ENCODE data around the gene RRP1B. TPM values are rescaled to one million over a fixed set of nuclear protein-coding genes. Genes with fewer than 3 reads are reported as not detected.
"Not testable (repeated sequence)": the region's sequence is repeated elsewhere in the genome, so short reads cannot be mapped to it uniquely, and the experiment has no call there.

RRP1B gene
- total and polyA plus RNA-seq, 11 donors: 3.6 to 16.1 (median 9.5) TPM

- H3K36me3 ChIP-seq: peaks cover 0 to 69% (median 51%) of the 10 kb centered on the region in 9 donors
- no peaks in the 10 kb centered on the region for H3K27me3 ChIP-seq
- no peak for ATAC-seq
- peaks cover 0 to under 1% (median 0%) of the 10 kb centered on the region in 12 donors for H3K4me1 ChIP-seq
- H3K27ac ChIP-seq: no peak overlapping the region
- no peak for DNase-seq
- no peak for TF ChIP-seq POLR2A (IDR thresholded peaks at IDR 0.05)
- TF ChIP-seq, protein P1, sequence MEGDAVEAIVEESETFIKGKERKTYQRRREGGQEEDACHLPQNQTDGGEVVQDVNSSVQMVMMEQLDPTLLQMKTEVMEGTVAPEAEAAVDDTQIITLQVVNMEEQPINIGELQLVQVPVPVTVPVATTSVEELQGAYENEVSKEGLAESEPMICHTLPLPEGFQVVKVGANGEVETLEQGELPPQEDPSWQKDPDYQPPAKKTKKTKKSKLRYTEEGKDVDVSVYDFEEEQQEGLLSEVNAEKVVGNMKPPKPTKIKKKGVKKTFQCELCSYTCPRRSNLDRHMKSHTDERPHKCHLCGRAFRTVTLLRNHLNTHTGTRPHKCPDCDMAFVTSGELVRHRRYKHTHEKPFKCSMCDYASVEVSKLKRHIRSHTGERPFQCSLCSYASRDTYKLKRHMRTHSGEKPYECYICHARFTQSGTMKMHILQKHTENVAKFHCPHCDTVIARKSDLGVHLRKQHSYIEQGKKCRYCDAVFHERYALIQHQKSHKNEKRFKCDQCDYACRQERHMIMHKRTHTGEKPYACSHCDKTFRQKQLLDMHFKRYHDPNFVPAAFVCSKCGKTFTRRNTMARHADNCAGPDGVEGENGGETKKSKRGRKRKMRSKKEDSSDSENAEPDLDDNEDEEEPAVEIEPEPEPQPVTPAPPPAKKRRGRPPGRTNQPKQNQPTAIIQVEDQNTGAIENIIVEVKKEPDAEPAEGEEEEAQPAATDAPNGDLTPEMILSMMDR (IDR thresholded peaks at IDR 0.05): no peak
- H3K4me3 ChIP-seq: no peak overlapping the region
- WGBS, 4 donors: 90 to 94% (median 92%) methylated on average over 20 of the region's 20 CpGs
- intact Hi-C loops (cut with DNase I): loop anchor here in 2 of 10 donors (10.0 kb wide), 2 partner anchors 55 to 105 kb away; partner anchors contain the start of gene CSTB (in 1 of the 2)
- peaks cover 0 to 7% (median 0%) of the 10 kb centered on the region in 12 donors for H3K9me3 ChIP-seq
These were observed 10.7 kb downstream of the RRP1B start for GRCh38 chr21:43669828-43670605.

DNA sequence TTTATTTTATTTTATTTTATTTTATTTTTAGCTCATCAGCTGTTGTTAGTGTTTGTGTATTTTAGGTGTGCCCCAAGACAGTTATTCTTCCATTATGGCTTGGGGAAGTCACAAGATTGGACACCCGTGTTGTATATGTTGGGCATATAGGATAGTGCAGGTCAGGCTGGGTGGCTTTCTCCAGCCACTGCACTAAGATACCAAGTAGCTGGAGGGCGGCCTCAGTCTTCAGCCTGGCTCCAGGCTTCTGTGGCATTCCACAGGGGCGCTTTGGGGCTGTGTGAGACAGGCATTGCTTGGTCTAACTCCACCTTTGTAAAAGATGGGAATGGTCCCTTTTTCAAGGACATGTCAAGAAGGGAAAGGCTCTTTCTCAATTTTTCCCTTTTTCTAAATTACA lies 16.5 kb downstream of the RRP1B start:
- Histone ChIP-seq H3K27me3 (no peaks in the 10 kb centered on the region), H3K36me3 (peaks cover 3 to 99% (median 91%) of the 10 kb centered on the region in 9 donors), H3K4me1 (no peaks in the 10 kb centered on the region), H3K27ac (no peak overlapping the region), H3K9me3 (no peaks in the 10 kb centered on the region), H3K4me3 (no peak overlapping the region)
- 92 to 97% (median 95%) methylated on average over 3 of the region's 3 CpGs for WGBS, 4 donors
- intact Hi-C loops (cut with DNase I): no loop called here
- ATAC-seq (no peak), DNase-seq (no peak)
- no peak for TF ChIP-seq POLR2A (IDR thresholded peaks at IDR 0.05)
- TF ChIP-seq, protein P1 (IDR thresholded peaks at IDR 0.05): no peak

DNA sequence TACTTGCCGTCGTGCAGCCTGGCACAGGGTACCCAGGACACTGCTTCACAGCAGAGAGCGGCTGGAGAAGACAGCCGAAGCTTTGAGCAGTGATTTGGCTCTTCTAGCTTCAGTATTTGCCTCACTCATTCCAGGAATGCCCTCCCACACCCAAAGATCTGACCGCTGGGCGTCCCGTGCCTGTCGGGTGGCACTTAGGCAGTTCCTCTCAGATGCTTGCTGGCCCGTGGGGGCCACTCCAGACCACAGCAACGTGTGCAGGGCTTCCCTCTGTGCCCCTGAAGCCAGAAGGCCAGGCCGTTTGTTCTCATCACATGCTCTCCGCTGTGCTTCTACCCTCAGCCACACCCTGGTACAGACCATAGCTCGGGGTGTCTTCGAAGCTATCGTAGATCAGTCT lies 17.0 kb downstream of the RRP1B start:
- Histone ChIP-seq H3K36me3 (peaks cover 3 to 98% (median 91%) of the 10 kb centered on the region in 9 donors), H3K9me3 (no peaks in the 10 kb centered on the region), H3K4me1 (no peaks in the 10 kb centered on the region), H3K27ac (no peak overlapping the region), H3K27me3 (no peaks in the 10 kb centered on the region), H3K4me3 (no peak overlapping the region)
- WGBS, 4 donors: 91 to 95% (median 94%) methylated on average over 14 to 15 of the region's 15 CpGs
- TF ChIP-seq POLR2A (IDR thresholded peaks at IDR 0.05): no peak
- TF ChIP-seq, protein P1 (IDR thresholded peaks at IDR 0.05): no peak
- DNase-seq (no peak), ATAC-seq (no peak)
- intact Hi-C loops (cut with DNase I): no loop called here

DNA sequence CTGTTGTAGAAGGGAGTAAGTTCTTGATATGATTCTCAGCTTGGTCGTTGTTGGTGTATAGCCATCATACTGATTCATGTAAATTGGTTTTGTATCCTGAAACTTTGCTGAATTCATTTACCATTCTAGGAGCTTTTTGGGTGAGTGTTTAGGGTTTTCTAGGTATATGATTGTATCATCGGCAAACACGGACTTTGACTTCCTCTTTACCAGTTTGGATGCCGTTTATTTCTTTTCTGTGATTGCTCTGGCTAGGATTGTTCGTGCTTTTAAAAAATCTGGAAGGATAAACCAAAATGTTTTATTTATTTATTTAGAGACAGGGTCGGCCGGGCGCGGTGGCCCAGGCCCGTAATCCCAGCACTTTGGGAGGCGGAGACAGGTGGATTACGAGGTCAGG lies 20.6 kb downstream of the RRP1B start:
- intact Hi-C loops (cut with DNase I): no loop called here
- Histone ChIP-seq H3K9me3 (no peaks in the 10 kb centered on the region), H3K27ac (no peak overlapping the region), H3K4me3 (no peak overlapping the region), H3K27me3 (no peaks in the 10 kb centered on the region), H3K4me1 (peaks cover 0 to 8% (median 0%) of the 10 kb centered on the region in 12 donors), H3K36me3 (peaks cover 3 to 99% (median 93%) of the 10 kb centered on the region in 9 donors)
- TF ChIP-seq, protein P1 (IDR thresholded peaks at IDR 0.05): no peak
- no peak for TF ChIP-seq POLR2A (IDR thresholded peaks at IDR 0.05)
- WGBS, 4 donors: 96 to 98% (median 97%) methylated on average over 12 of the region's 12 CpGs
- no peak for DNase-seq
- no peak for ATAC-seq

- ATAC-seq; DNase-seq; H3K9me3 ChIP-seq; intact Hi-C loops (cut with DNase I); H3K27ac ChIP-seq; H3K4me1 ChIP-seq; H3K4me3 ChIP-seq; H3K27me3 ChIP-seq: not testable (repeated sequence)
- H3K36me3 ChIP-seq: peaks cover 3 to 99% (median 93%) of the 10 kb centered on the region in 9 donors
- 80 to 98% (median 93%) methylated on average over 6 of the region's 6 CpGs for WGBS, 4 donors
These were observed 21.1 kb downstream of the RRP1B start for GRCh38 chr21:43680421-43680820.
